Activated CD8-positive, alpha-beta memory T cell treated with anti-CD3 and anti-CD28 coated beads, Interleukin-2, amount 50 U/mL, for 1 hour (primary cell): ENCODE results near the gene STX16.

Experiments
- DNase-seq: peaks from one replicate; pipeline ENCODE4 v3.0.0-alpha.2; 2020; ENCODE audit errors: extremely low read depth

STX16 gene, protein sequence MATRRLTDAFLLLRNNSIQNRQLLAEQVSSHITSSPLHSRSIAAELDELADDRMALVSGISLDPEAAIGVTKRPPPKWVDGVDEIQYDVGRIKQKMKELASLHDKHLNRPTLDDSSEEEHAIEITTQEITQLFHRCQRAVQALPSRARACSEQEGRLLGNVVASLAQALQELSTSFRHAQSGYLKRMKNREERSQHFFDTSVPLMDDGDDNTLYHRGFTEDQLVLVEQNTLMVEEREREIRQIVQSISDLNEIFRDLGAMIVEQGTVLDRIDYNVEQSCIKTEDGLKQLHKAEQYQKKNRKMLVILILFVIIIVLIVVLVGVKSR

DNA sequence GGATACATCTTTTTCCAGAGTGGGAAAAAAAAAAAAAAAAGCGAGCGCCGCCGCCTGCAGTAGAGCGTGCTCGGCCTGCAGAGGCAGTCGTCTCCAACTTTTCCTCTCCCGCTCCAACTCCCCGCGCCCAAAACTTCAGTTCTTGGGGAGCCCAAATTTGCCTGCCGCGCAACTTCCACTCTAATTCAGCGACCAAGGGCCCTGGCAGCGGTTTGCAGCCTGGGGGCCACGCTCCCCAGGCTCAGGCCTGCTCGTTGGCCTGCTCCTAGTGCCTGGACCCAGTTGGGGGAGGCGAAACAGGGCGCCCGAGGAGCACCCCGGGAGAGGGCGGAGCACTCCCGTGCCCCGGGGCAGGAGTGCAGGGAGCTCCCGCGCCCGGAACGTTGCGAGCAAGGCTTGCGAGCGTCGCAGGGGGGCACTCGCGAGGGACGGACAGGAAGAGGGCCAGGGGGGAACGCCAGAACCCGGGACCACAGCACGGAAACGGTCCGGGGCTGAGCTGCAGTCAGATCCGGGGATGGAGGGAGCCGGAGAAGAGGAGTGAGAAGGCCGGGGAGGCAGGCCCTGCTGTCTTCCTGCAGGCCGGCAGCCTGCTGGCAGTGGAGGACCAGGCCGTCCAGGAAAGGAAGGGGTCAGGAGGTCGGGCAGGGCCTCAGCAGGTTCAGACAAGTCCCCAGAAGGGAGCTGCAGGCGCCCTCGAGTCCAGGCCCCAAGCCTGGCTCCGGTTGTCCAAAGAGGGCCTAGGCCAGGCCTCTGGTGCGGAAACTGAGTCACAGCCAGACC is at the start of gene STX16:
STX16 (plus strand) TSS at position 508 of the 783 bp plus-strand sequence. CDS start 724 bp downstream, outside the sequence.
- DNase-seq: peak; percentile 66

DNA sequence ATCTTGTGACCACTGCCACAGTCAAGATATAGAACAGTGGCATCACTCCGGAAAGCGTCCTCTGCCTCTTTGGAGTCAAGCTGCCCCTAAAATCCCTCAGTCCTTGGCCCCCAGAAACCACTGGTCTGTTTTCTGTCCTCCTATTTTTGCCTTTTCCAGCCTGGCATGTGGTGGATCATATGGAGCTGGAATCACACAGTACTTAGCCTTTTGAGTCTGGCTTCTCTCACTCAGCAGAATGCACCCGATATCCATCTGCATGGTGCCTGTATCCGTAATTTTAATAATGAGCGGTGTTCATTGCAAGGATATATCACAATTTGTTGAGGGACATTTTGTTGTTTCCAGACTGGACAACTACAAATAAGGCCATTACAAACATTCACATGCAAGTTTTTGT is 49.0 kb upstream of the STX16 start:
- no peak for DNase-seq

DNA sequence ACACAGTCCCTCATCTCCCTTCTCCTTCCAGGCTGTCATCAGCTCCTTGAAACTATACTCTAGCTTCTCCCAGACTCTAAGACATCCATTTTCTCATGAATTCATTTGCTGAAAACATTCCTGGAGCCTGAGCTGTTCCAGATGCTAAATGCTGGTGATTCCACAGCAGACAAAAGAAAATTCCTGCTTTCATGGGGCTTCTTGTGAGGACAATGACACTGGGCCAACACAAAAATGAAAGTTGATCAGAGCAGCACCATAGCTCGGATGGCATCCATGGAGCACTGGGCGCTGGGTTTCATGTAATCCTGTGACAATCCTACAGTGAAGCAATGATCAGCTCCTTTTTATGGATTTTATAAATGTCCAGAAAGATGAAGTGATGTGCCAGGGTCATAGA is 47.4 kb upstream of the STX16 start:
- no peak for DNase-seq

DNA sequence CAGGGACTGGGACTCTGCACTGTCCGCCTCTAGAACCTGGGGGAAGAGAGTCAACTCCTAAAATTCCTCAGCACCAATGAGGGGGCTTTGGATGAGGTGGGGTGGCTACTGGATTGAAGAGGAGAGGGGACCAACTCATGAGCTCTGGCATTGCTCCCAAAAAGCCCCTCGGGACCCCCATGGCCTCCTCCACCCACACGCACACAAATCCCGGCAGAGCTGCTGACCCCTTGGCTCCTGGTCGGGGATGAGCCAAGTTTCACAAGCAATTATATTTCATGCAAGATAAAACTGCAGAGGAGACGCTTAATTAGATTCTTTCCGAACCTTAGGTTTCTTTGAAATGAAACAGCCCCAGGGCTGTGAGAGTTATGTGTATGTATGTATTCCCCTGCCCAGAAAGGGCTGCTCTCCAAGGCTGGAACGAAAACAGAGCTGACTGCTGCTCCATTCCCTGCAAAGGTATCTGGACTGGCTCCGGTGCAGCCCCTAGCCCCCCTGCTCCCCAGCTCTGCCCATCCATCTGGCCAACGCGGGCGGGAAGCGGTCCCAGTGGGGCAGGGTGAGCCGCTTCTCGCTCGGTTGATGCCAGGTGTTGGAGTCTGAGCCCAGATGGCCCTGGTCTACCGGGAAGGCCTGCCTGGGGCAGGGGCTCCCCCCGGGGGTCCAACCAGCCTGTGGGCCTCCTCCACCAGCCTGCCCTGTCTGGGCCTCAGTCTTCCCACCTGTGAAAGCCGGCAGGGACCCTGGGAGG is 46.8 kb upstream of the STX16 start:
- DNase-seq: no peak

DNA sequence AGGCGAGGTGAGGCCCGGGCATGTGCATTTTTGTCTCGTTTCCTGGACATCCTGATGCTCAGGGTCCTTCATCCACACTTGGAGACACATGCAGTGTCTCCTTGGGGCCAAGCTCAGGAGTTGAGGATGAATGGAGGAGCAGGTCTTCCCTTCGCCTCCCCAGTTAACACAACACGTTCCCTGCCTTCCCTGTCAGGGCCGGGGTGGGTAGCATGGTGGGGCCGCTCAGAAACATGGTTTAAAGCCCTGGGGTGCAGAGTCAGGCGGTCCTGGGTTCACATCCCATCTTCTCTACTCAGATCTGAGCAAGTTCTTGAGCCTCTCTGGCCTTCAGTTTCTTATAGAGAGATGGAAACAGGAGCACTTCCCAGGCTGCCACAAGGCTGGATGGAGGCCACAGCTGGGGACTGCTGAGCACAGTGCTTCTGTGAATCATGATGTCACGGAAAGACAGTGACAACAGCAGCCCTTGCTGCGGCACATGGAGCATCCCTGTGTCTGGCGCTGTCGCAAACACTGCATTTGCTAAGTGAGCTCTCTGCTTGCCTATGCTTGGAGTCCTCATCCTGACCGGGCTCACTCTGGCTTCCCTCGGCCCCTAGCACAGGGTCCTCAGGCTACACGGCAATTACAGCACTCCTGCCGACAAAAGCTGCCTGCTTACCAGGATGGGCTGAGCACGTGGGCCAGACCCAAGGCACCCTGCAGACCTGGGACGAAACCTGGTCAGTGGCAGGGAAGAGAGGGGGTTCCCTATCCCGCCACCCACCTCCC is 45.6 kb upstream of the STX16 start:
- DNase-seq: no peak

DNA sequence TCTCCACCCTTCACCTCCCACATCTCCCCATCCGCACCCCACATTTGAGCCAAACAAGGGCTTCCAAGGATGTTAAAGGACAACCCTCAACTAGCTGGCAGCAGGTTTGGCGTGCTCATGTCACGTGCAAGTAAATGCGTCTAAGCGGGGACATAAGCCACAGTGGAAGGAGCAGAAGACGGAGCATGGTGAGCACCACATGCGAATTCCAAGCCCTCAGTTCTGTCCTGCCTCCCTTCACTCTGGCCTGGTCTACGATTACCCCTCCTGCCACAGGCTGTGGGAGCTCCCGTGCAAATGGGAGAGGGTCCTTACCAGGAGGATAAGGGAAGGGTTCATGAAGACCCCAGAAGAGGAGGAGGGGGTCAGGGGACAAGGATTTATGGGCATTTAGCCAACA is 44.9 kb upstream of the STX16 start:
- no peak for DNase-seq

DNA sequence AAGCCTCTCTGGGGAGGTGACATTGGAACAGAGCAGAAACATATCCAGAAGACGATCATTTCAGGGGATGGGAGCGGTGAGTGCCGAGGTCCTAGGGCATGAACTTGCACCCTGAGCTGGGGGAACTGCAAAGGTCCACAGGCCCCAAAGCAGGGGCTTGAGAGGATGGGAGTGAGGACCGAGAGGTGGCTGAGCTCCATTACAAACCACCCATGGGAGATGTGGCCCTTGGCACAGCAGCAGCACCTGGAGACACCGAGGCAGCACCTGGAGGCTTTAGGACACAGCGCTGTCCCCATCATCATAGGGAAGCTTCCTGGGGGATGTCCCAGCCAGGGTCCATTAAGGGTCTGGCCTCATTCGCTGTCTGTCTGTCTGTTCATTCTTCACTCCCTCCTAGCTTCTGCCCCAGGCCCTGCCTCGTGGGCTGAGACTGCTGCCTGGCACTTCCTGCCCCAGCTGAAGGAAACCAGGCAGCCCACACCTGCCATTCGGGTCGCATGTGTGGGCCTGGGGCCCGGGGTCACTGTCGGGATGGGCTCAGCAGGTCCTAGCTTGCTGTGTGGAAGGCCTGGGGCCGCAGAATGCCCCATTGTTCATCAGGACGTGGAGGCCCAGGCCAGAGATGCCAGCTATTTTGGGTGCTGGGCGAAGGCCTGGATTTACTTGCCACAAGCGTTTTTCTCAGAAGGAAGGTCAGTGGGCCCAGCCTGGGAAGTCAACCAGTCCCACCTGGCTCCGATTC is 42.8 kb upstream of the STX16 start:
- DNase-seq: no peak

DNA sequence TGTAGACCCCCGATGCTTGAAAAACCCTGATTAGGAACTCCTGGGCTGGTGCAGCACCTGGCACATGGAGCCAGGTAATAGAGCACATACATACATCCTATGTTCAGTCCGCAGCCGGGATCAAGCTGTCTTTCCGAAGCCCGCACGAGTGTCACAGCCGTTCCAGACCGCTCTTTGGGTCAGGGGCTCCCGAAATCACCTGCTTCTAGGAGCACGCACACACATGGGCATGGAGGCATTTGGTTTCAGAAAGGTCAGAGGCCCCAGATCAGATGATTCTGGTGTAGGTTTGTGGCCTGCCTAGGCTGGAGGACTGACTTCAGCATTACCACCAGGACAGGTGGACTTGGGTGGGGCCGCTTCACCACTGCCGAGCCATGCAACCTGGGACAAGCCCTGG is 42.1 kb upstream of the STX16 start:
- no peak for DNase-seq

DNA sequence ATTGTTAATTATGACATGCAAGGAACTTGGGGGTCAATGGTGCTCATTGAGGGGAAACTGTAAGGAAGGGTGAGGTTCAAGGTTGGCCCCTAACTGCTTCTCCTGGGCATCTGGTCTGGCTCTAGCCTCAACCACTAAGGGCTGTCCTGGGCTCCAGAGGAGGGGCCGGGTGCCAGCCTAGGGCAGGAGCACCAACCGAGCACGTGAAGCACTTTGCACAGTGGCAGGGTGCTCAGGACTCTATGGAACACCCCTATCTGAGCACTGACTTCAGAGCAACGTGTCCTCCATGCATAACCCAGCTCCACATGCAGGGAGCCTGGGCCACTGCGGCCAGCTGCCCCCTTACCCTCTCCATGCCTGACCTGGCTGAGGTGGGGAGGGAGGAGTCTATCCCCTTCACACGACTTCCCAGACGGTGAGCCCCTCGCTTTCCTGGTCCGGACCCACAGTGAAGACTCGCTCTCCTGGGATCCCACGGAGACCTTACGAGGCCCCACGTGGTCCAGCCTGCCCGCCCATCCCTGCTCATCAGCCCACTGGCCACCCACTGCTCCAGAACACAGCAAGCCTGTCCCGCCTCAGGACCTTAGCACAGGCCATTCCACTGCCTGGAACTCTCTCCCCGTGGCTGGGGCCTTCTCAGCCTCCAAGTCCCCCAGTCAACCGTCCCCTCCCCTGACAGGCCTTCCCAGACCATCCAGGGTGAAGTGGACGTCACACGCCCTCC is 40.8 kb upstream of the STX16 start:
- no peak for DNase-seq

DNA sequence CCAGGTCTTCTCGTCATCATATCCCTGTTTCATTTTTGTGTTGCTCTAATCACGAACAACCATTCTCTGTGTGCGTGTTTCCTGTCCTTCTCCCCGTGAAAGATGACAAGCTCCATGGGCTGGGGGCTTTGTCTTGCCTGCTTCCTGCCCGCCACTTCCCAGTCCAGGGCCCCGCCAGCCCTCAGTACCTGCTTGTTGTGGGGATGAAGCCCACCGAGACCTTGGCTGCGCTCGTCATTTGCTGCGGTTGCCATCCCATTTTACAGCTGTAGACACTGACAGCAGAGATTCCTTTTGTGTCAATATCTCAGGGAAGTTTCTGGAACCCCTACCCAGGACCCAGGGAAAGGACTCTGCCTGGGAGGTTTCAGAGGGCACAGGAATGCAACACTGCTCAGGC is 40.3 kb upstream of the STX16 start:
- DNase-seq: no peak

DNA sequence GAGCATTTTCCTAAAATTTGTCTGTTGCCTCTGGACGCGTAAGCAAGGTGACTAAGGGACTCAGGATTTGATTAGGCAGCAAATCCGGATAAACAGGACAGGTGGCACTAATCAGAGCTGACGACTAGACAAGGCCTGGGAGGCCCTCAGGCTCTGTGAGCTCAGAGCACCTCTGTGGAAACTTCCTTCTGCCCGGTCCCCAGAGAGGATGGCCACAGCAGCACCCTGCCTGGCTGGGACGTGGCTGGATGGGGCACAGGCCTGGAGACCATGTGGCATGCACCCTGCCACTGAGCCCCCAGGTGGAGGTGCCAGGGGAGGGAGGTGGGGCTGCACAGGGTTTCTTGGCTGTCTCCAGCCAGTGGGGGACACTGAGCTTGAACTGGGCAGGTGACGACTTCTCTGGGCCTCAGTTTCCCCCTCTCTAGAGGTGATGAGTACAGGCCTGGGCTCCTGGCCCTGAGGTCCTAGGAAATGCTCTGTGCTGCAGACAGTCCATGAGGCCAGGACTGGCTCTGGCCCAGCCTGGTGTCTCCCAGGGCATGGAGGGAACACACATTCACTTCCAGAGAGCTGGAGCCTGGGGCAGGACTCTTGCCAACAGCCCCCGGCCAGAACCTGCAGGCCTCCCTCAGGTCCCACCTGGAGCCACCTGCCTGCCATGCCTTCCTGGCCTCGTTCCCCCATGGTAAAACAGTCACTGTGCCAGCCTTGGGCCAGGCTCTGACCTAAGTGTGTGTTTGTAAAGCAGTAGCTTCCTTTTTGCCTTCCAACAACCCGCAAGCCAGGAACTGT is 39.6 kb upstream of the STX16 start:
- DNase-seq: no peak

DNA sequence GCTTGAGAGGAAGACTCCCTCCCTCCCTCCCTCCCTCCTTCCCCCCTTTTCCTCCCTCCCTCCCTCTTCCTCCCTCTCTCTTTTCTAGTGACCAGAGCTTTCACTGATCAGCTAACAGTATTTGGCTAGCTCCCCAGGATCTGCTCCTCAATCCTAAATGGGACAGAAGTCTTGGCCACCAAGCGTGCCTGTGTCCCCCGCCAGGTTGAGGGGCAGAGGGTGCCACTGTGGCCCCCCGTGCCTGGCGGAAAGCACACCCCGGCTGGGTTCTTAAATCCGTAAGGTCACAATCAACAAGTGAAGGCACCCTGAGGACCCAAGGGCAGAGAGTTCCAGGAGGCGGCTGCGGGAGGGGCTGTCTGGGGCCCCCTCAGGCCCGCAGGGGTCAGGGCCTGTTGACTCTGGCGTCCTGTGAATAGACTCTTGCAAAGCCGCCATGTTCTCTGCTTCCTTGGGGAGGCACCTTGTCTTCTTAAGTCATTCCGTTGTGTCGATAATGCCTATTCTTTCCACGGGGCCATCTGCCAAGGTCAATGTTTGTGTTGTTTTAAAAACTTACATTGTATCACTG is 38.9 kb upstream of the STX16 start:
- DNase-seq: no peak

DNA sequence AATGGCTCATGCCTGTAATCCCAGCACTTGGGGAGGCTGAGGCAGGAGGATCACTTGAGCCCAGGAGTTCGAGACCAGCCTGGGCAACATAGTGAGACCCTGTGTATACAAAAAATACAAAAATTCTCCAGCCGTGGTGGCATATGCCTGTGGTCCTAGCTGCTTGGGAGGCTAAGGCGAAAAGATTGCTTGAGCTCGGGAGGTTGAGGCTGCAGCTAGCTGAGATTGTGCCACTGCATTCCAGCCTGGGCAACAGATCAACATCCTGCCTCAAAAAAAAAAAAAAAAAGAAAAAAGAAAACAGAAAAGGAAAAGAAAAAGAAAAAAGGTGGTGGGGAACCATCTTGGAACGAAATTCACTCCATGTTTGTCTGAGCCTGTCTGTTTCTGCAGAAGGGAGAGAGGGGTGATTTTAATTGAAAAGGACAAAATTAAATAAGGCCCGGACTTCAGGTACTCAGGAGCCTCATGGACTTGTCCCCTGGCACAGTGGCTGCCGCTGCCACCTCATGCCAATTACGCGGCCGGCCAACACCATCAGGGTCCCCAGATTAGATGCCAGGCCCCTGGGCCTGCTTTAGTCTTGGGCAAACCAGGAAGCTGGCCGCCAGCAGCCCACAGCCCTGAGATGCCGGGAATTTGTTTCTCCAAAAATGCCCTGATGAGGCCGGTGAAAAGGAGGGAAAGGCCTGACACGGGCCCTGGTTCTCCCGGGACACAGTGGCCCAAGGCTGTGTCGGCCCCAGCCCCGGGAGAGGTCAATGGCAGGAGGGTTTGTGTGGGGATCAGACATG is 37.8 kb upstream of the STX16 start:
- no peak for DNase-seq

DNA sequence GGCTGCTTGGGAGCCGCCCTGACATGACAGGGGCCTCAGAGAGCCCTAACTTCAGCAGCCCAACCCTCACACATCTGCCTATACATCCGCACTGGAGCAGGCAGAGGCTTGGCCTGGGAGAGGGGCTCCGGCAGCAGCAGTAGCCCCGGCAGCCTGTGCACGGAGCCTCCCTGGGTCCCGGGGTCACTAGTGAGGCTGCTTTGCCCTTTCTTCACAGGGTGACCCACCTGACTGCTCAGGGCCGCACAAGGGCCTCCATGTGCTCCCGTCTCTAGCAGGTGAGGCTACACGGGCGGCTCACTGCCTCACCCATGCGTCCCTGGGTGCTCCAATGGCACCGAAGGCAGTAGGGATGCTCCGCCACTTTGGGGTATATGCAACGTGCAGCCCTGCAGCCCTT is 36.7 kb upstream of the STX16 start:
- DNase-seq: no peak

DNA sequence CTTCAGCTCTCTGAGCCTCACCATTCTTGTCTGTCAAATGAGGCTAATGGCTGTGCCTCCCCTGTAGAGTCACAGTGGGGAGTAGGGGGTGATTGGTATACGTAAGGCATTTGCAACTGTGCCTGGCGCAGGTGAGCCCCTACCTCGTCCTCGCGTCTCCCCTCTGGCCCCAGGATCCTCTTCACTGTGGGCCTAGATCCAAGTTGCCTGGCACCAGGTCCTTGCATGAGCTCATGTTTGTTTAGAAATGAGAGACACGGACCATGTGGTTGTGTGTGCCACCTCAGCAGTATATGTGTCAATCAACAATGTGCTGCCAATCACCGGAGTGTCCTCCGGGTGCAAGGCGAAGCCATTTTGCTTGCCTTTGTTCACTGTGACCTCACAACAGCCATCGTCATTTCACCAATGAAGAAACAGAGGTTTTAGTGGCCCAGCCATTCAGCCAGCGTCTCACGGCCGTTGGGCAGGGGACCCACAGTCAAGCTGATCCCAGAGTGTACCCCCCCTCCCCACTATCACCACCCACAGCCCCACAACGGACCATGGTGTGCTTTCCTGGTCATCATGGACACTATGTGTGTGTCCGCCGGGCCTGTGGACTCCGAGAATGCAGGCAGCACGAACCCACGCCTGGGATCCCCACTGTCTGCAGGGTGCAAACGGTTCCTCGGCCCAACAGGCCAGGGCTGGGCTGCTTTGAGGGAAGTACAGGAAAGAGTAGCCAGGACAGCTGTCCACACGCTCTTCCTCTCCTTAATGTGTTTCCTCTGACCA is 35.9 kb upstream of the STX16 start:
- DNase-seq: no peak

DNA sequence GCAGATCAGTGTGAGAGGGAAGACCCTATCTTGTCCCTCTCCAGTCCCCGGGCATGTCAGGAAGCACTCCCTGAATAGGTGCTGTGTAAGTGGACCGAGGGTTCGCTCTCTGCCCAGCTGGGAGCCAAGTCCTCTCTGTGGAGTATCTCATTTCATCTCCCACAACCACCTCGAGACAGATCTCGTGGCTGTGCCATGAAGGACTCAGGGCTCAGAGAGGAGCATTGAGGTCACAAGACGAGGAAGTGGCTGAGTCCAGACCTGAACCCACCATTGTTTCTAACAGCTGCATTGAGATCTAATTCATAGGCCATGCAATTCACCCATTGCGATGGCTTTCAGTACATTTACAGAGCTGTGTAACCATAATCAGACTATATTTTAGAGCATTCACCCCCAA is 34.7 kb upstream of the STX16 start:
- no peak for DNase-seq

DNA sequence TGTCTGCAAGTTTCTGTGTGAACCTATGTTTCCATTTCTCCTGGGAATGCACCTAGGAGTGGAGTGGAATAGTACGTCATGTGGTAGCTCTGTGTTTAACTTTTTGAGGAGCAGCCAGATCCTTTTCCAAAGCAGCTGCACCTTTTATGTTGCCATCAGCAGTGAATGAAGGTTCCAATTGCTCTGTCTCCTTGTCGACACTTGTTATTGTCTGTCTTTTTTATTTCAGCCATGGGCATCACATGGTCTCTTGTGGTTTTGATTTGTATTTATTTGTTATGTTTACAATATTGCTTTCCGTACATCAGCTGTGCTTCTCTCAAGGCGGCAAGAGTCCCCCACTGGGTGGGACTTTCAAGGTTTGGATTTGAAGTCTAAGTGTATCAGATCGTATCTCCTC is 33.9 kb upstream of the STX16 start:
- no peak for DNase-seq
